Ectodermal cell (in vitro differentiated cells): ENCODE results near the gene SLTM.
A peak's percentile ranks its signal among the peaks of the same experiment; 100 is the strongest.
"Not testable (repeated sequence)": the region's sequence is repeated elsewhere in the genome, so short reads cannot be mapped to it uniquely, and the experiment has no call there.

Source experiments
- H3K27ac ChIP-seq: 2 replicates; pipeline ENCODE4 v1.7.0; 2013; ENCODE audit warnings: mild to moderate bottlenecking, low read depth, low read length; ENCODE audit not compliant: insufficient read depth, poor library complexity, severe bottlenecking
- H3K27me3 ChIP-seq: 2 replicates; pipeline ENCODE4 v1.7.0; 2013; ENCODE audit warnings: mild to moderate bottlenecking, low read length; ENCODE audit not compliant: insufficient read depth, control insufficient read depth, poor library complexity, severe bottlenecking
- H3K36me3 ChIP-seq: one replicate; pipeline ENCODE4 v1.7.0; 2013; ENCODE audit warnings: low read length; ENCODE audit not compliant: control insufficient read depth, insufficient read depth
- H3K4me1 ChIP-seq: one replicate; pipeline ENCODE4 v1.7.0; 2013; ENCODE audit warnings: low read length; ENCODE audit not compliant: control insufficient read depth, insufficient read depth
- H3K4me3 ChIP-seq: 2 replicates; pipeline ENCODE4 v1.7.0; 2013; ENCODE audit warnings: low read depth, low read length, control low read depth; ENCODE audit not compliant: insufficient read depth
- H3K9me3 ChIP-seq: 2 replicates; pipeline ENCODE4 v1.7.0; 2013; ENCODE audit warnings: mild to moderate bottlenecking, low read length, moderate library complexity; ENCODE audit not compliant: control insufficient read depth
- WGBS, 2 experiments: methylation state at CpG; one replicate each; pipeline ENCODE4 v1.1.7; 2013; ENCODE audit warnings: missing lambda C conversion rate in 2 of 2; 5-methylcytosine and 5-hydroxymethylcytosine counted together

SLTM gene

DNA sequence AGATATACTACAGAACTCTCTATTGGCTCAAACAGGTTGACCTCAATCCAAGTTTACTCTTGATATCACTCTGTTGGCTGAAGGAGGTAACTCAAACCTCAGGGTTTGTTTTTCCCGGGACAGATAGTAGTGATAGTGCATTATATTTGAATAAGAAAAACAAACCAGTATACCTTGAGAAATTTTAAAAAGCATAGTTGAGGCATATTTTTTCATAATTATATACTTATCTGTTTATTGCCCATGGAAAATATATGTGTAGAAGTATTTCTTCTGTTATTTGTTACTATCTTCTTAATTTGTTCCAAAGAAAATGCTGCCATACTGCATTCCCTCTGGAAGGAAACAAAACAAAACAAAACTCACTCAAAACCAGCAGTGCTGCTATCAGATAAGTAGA is 76.9 kb downstream of the SLTM start:
- not testable (repeated sequence) for H3K27me3 ChIP-seq, H3K4me3 ChIP-seq, H3K36me3 ChIP-seq, H3K27ac ChIP-seq, H3K4me1 ChIP-seq, H3K9me3 ChIP-seq
- WGBS, 2 experiments = no CpG with 5 or more reads among the region's 1 CpG

DNA sequence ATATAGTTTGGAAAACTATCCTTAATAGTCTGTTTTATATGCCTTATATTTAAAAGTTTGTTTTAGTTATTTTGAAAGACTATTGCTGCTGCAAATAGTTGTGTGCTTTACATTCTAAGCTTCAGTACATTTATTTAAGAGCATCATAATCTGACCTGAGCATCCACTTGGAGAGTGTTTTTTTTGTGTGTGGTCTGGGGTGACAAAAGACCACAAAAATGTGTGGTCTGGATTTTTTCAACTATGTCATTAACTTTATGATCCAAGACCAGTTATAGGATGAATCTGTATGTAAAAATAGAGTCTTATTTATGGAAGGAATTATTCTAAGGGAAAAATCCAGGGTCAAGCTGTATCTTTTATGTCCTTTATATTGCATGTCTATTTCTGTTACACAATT is 77.4 kb downstream of the SLTM start:
- H3K36me3 ChIP-seq = no peaks in the 10 kb centered on the region

DNA sequence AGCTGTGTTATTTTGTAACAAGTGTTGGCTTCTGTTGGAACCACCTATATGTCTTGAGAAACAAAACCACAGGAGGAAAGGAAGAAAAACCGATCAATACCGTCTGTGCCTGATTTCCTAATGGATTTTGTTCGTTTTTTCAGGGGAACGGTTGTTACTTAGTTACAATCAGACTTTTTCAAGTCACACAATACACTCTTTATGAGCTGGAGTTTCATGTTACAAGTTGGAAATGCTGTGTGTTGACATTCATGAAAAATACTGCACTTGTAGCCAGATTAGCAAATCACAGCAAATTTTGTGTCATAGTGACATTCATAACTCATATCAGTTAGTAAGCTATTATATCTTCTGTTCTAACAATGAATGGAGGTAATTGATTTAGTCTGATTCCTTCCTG is 78.9 kb downstream of the SLTM start:
- no peaks in the 10 kb centered on the region for H3K4me1 ChIP-seq
- H3K36me3 ChIP-seq = no peaks in the 10 kb centered on the region
- H3K27me3 ChIP-seq = no peaks in the 10 kb centered on the region
- H3K9me3 ChIP-seq = no peaks in the 10 kb centered on the region
- H3K27ac ChIP-seq = no peak overlapping the region
- 91 to 98% methylated on average over 4 of the region's 4 CpGs for WGBS, 2 experiments
- H3K4me3 ChIP-seq = no peak overlapping the region

More for the DNA sequence above, 77.4 kb downstream of the SLTM start:
- Histone ChIP-seq H3K9me3 (no peaks in the 10 kb centered on the region), H3K4me3 (no peak overlapping the region), H3K4me1 (no peaks in the 10 kb centered on the region), H3K27ac (no peak overlapping the region), H3K27me3 (no peaks in the 10 kb centered on the region)

DNA sequence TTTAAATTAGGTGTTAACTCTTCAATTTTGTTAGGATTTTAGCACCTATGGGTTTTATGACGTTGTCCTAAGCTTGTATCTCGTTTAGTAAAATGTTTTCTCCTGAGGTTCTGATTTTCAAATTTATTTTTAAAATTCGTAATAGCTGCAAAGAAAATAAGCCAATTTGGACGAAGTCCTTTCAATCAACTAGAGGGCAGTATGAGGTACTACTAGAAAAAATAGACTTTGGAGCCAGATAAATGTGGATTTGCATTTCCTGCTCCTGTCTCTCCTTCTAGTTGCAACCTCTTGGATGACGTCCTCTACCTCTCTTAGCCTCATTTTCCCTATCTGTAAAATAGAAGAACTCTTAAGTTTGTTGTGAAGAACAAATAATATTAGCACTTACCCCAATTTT is 81.1 kb downstream of the SLTM start:
- H3K27ac ChIP-seq = no peak overlapping the region
- H3K9me3 ChIP-seq = no peaks in the 10 kb centered on the region
- H3K4me1 ChIP-seq = no peaks in the 10 kb centered on the region
- no peaks in the 10 kb centered on the region for H3K36me3 ChIP-seq
- H3K4me3 ChIP-seq = no peak overlapping the region
- WGBS, 2 experiments = 76 to 88% methylated on average over 4 to 5 of the region's 5 CpGs
- H3K27me3 ChIP-seq = no peaks in the 10 kb centered on the region

DNA sequence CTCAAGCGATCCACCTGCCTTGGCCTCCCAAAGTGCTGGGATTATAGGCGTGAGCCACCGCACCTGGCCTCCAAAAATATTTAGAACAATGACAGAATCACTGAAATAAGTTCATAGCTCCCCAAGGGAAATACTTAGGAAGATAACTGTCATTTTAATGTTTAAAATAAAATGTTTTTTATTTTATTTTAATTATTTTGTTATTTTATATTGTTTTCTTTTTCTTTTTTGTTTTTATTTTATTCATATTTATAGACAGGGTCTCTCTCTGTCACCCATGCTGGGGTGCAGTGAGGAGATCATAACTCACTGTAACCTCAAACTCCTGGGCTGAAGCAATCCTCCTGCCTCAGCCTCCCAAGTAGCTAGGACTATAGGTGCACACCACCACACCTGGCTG is 82.3 kb downstream of the SLTM start:
- not testable (repeated sequence) for H3K4me1 ChIP-seq, H3K36me3 ChIP-seq, H3K27ac ChIP-seq, H3K4me3 ChIP-seq, H3K27me3 ChIP-seq, H3K9me3 ChIP-seq
- WGBS, 2 experiments = 92 to 93% methylated on average over 3 of the region's 3 CpGs

DNA sequence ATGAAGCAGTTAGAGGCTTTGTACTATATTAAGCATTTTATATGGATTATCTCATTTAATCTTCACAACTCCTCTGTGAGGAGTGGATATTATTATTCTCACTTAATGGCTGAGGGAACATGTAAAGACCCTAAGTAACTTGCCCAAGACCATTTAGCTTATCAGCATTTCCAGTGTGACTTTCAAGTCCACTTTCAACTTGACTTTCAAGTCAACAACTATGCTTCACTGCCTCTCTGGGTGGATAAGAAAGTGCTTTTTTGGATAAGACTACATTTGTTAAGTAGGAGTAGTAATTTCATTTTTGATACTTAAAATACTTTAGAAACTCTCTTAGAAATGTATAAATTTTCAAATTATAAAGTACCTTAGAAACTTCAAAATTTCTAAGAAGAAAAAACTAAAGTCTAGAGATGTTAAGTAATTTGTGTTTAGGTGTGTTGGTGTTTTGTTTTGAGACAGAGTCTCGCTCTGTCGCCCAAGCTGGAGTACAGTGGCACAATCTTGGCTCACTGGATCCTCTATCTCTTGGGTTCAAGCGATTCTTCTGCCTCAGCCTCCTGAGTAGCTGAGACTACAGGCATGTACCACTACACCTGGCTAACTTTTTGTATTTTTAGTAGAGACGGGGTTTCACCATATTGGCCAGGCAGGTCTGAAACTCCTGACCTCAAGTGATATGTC is 90.6 kb downstream of the SLTM start:
- H3K4me3 ChIP-seq = no peak overlapping the region
- no peaks in the 10 kb centered on the region for H3K27me3 ChIP-seq
- no peaks in the 10 kb centered on the region for H3K9me3 ChIP-seq
- WGBS, 2 experiments = 92% methylated on average over 4 of the region's 4 CpGs
- no peaks in the 10 kb centered on the region for H3K36me3 ChIP-seq
- H3K4me1 ChIP-seq = no peaks in the 10 kb centered on the region
- H3K27ac ChIP-seq = no peak overlapping the region

DNA sequence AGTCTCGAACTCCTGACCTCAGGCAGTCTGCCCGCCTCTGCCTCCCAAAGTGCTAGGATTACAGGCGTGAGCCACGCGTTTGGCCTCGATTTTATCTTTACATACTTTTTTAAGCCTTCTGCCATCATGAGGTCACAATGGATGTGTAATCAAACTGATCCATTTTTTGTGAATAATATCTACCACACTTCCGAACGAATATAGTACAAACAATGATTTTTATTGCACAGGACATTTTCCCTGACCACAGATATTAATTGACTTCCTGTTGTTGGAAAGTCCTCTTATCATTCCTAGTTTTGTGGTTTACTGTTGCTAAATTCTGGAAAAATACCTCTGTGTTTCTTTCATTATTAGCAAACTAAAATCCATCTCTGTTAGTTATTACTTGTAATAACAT is 93.4 kb downstream of the SLTM start:
- 93 to 96% methylated on average over 8 of the region's 8 CpGs for WGBS, 2 experiments
- H3K27me3 ChIP-seq = no peaks in the 10 kb centered on the region

DNA sequence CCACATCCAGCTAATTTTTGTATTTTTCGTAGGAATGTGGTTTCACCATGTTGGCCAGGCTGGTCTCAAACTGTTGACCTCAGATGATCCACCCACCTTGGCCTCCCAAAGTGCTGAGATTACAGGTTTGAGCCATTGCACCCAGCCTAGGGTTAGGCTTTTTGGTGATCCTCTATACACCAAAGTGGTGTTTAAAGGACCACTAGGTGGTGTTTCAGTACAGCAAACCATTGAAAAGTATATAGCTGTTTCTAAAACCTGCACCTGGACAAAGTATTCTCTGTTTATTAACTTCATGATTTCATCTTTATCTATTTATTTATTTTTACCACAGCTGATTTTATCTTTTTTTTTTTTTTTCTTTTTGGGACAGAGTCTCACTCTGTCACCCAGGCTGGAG is 94.0 kb downstream of the SLTM start:
- H3K36me3 ChIP-seq = no peaks in the 10 kb centered on the region
- WGBS, 2 experiments = 93 to 94% methylated on average over 1 of the region's 1 CpG
- H3K27me3 ChIP-seq = no peaks in the 10 kb centered on the region
- no peak overlapping the region for H3K27ac ChIP-seq
- no peaks in the 10 kb centered on the region for H3K9me3 ChIP-seq
- no peak overlapping the region for H3K4me3 ChIP-seq
- H3K4me1 ChIP-seq = peaks cover 3% of the 10 kb centered on the region

More for the DNA sequence above, 93.4 kb downstream of the SLTM start:
- Histone ChIP-seq H3K4me1 (no peaks in the 10 kb centered on the region), H3K36me3 (no peaks in the 10 kb centered on the region), H3K27ac (no peak overlapping the region), H3K9me3 (no peaks in the 10 kb centered on the region), H3K4me3 (no peak overlapping the region)

DNA sequence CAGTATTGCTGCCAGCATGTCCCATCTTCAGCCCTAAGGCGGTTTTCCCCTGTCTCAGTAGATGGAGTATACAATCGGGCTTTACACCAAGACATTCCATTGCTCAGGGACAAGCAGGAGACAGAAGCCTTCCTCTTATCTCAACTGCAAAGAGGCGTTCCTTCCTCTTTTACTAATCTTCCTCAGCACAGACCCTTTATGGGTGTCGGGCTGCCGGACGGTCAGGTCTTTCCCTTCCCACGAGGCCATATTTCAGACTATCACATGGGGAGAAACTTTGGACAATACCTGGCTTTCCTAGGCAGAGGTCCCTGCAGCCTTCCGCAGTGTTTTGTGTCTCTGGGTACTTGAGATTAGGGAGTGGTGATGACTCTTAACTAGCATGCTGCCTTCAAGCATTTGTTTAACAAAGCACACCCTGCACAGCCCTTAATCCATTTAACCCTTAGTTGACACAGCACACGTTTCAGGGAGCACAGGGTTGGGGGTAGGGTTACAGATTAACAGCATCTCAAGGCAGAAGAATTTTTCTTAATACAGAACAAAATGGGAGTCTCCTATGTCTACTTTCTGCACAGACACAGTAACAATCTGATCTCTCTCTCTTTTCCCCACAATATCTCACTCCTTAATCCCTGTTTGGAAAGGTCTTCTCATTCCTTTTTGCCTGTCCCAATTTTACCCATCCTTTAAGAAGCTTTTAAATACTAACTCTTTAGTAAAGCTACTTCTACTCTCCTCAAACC is 99.6 kb downstream of the SLTM start:
- 0% methylated on average over 8 of the region's 9 CpGs for WGBS, 2 experiments
- peaks cover 14% of the 10 kb centered on the region for H3K4me1 ChIP-seq
- H3K27ac ChIP-seq = peak overlapping the region; percentile 83
- not testable (repeated sequence) for H3K27me3 ChIP-seq, H3K9me3 ChIP-seq, H3K36me3 ChIP-seq
- peak overlapping the region; percentile 22 for H3K4me3 ChIP-seq

DNA sequence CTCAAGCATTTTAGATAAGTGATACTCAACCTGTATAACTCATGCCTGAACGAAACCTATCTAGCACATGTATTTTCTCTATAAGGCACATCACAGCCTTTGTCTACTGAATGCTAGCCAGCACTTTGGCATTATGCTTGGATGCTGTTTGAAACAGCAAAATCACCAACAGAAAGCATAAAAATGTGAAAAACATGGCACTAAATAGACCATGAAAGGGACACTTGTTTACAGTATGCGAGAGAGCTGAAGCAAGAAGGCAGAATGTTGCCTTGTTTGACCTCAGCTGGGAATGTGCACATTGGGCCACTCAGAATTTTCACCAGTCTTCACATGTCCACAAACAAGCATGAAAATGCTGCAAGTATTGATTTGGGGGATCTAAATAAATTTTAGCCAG is 102.9 kb downstream of the SLTM start:
- Histone ChIP-seq H3K4me3 (no peak overlapping the region), H3K27me3 (no peaks in the 10 kb centered on the region), H3K36me3 (peaks cover 4% of the 10 kb centered on the region), H3K27ac (no peak overlapping the region), H3K4me1 (peaks cover 14% of the 10 kb centered on the region), H3K9me3 (no peaks in the 10 kb centered on the region)
- 93 to 96% methylated on average over 2 of the region's 2 CpGs for WGBS, 2 experiments
